ENCODE measurements around the gene PEX16. TPM values are rescaled to one million over a fixed set of nuclear protein-coding genes. Genes with fewer than 3 reads are reported as not detected.
A peak's percentile ranks its signal among the peaks of the same experiment; 100 is the strongest.

Gene PEX16
- total and polyA plus RNA-seq, 11 donors: 10.4 to 22.8 (median 16.3) TPM

- Histone ChIP-seq H3K9me3 (no peaks in the 10 kb centered on the region), H3K4me1 (peaks cover 0 to 9% (median 0%) of the 10 kb centered on the region in 12 donors), H3K27ac (no peak overlapping the region), H3K36me3 (no peaks in the 10 kb centered on the region), H3K27me3 (peaks cover 0 to 10% (median 0%) of the 10 kb centered on the region in 9 donors), H3K4me3 (no peak overlapping the region)
- DNase-seq (no peak), ATAC-seq (peak in 2 of 4 donors; percentile 35 to 50)
- intact Hi-C loops (cut with DNase I): no loop called here
- 75 to 83% (median 81%) methylated on average over 3 to 5 of the region's 5 CpGs for WGBS, 4 donors
- TF ChIP-seq CTCF (IDR thresholded peaks at IDR 0.05) (no peak), POLR2A (IDR thresholded peaks at IDR 0.05) (no peak)
These were observed 24.8 kb downstream of the PEX16 start for GRCh38 chr11:45892856-45893255.

- peaks cover 0 to 12% (median 0%) of the 10 kb centered on the region in 12 donors for H3K4me1 ChIP-seq
- peak in 1 of 5 donors; percentile 37 for DNase-seq
- H3K9me3 ChIP-seq: no peaks in the 10 kb centered on the region
- peaks cover 0 to 5% (median 0%) of the 10 kb centered on the region in 9 donors for H3K27me3 ChIP-seq
- H3K27ac ChIP-seq: no peak overlapping the region
- no peak for ATAC-seq
- intact Hi-C loops (cut with DNase I): no loop called here
- WGBS, 4 donors: 77 to 84% (median 80%) methylated on average over 5 to 9 of the region's 9 CpGs
- H3K4me3 ChIP-seq: no peak overlapping the region
- TF ChIP-seq POLR2A (IDR thresholded peaks at IDR 0.05): no peak
- TF ChIP-seq CTCF (IDR thresholded peaks at IDR 0.05): no peak
- no peaks in the 10 kb centered on the region for H3K36me3 ChIP-seq
These were observed 26.7 kb downstream of the PEX16 start for GRCh38 chr11:45890886-45891550.

- Histone ChIP-seq H3K4me1 (peaks cover 0 to 20% (median 5%) of the 10 kb centered on the region in 12 donors), H3K27me3 (peaks cover 0 to 3% (median 0%) of the 10 kb centered on the region in 9 donors), H3K36me3 (no peaks in the 10 kb centered on the region), H3K4me3 (no peak overlapping the region), H3K9me3 (no peaks in the 10 kb centered on the region), H3K27ac (no peak overlapping the region)
- no peak for ATAC-seq
- TF ChIP-seq CTCF (IDR thresholded peaks at IDR 0.05): no peak
- TF ChIP-seq POLR2A (IDR thresholded peaks at IDR 0.05): no peak
- intact Hi-C loops (cut with DNase I): no loop called here
- WGBS, 4 donors: 86 to 93% (median 88%) methylated on average over 9 of the region's 9 CpGs
- peak in 1 of 5 donors; percentile 20 for DNase-seq
These were observed 27.7 kb downstream of the PEX16 start for GRCh38 chr11:45889966-45890365.

GRCh38 chr11:45889555-45889954 lies 28.1 kb downstream of the PEX16 start:
- 83 to 90% (median 87%) methylated on average over 8 of the region's 8 CpGs for WGBS, 4 donors
- TF ChIP-seq POLR2A (IDR thresholded peaks at IDR 0.05) (no peak), CTCF (IDR thresholded peaks at IDR 0.05) (no peak)

More at GRCh38 chr11:45889555-45889954, 28.1 kb downstream of the PEX16 start:
- H3K27ac ChIP-seq: no peak overlapping the region
- no peaks in the 10 kb centered on the region for H3K36me3 ChIP-seq
- intact Hi-C loops (cut with DNase I): no loop called here
- no peak overlapping the region for H3K4me3 ChIP-seq
- H3K4me1 ChIP-seq: peaks cover 0 to 20% (median 5%) of the 10 kb centered on the region in 12 donors
- peaks cover 0 to 3% (median 0%) of the 10 kb centered on the region in 9 donors for H3K27me3 ChIP-seq
- ATAC-seq: no peak
- no peaks in the 10 kb centered on the region for H3K9me3 ChIP-seq
- DNase-seq: no peak

Data from heart left ventricle (tissue), 16 donors.